HG02610 (cell line): ENCODE measurements around the gene ANKS1A.

ENCODE experiments used
- ATAC-seq: cut with Tn5 transposase; IDR thresholded peaks from one replicate; pipeline ENCODE4 v1.9.1; 2021; ENCODE audit warnings: mild to moderate bottlenecking, moderate library complexity; ENCODE audit not compliant: unreplicated experiment

Gene ANKS1A

DNA sequence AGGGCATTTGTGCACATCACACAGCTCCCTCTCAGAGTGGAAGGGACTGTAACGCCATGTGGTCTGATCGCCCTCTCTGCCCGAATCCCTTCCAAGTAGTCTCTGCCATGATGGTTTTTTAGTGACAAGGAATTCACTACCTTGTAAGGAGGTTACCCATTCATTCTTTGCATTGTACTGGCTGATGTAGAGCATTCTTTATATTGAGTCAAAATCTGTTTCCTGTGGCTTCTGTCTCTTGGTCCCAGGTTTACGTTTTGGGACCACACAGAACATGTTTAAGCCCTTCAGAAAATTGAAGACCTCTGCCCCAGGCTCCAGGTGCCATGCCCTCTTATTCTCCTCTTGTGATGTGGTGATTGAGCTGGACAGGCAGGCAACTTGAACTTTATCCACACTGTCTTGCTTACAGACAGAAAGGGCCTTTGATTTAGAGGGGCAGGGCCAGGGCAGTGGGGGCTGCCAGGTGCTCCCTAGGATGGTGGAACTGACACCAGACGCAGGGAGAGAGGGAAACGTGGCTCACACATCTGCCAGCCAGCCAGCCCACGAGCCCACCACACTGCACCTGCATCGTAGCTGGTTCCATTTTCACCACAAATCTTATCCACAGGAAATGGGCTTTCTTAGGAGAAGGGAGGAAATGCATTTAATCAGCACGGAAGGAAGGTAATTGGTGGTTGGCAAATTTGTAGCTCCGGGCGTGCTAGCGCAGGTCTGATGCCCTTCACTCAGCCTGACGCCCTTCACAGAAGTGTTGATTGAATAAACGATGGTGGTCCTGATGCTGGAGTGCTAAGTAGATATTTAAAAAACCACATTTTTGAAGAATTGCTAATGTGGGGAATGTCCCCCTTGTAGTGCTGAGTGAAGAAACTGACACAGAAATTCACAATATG, 173.9 kb downstream of the ANKS1A start:
- ATAC-seq = no peak

DNA sequence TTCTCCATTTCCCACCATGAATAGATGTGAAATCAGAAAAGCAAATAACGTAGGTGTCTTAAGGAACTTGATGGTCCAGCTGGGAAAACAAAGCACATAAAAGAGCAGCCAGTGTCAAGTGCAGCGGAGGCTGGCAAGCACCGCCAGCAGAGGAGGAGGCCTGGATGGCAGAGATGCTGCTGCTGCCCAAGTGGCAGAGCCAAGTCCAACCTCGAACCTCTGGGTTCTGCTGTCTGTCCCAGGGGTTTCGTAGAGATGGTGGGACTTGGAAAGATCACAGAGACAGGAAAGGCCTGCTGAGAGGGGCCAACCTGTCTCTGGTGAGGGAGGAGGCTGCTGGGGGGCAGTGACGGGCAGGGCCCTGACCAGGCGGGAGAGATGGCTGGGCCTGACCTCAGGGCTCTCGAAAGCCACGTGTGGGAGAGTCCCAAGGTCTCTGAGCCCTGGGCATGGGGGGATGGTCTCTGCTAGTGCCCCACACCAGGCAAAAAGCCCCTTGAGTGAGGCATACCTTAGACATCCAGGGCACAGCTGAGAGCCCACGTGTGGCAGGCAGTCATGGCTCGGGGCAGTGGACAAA, 174.7 kb downstream of the ANKS1A start:
- no peak for ATAC-seq

DNA sequence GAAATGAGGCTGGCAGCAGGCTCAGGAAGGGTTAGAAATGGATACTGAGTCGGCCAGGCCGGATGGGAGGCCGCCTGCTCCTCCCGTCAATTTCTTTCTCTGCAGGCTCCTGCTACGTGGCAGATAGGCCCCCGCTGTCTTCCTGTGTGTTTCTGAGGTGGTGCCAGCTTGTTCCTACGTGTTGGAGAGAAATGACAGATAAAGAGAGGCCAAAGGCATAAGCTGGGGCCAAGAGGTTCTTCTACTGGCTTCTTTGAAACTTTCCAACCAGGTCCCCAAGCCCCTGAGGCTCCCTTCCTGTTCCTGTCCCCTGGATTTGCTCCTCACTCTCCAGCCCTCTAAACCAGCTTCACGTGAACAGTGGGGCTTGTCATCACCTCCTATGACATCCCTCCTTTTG, 175.2 kb downstream of the ANKS1A start:
- no peak for ATAC-seq

DNA sequence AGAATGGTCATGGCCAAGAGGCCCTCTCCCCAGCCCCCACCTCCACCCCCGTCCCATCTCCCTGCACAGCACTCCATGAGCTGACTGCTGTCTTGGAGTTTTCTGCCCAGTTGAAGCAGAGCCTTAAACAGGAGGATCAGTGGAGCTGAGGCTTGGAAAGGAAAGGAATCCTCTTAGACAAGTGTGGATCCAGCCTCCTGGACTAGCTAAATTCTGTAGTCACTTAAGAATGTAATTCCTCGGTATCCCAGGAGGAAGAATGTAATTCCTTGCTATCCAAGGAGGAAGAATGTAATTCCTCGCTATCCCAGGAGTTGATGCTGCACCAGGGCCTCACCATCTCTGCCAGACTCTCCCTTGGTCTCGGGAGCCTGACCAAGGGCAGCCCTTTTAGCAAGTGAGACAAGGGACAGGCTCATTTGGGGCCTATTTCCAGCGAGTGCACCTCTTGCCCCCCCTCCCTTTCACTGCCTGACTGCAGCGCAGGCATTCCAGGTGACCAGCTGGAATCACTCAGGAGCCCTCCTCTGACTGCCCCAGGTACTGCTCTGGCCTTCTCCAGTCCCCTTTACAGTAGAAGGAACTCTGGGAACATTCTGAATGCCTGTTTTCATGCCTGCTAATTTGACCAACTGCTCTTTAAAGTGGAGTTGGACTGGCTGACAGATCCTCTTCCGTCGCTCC, 175.8 kb downstream of the ANKS1A start:
- ATAC-seq = no peak

DNA sequence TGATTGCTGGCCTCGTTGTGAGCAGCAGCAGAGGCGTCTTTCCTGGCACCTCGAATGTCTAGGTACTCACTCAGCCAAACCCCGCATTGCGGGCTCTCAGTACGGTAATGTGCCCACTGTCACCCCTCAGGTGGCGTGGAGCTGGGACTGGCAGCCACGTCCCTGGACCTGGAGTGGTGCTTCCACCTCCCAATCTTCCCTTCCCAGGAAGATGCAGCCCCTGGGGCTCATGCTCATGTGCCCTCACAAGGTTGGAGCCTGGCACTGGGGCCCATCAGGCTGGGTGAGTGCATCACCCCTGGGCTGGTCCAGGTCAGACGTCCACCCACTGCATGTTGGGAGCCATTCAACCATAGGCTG, 176.4 kb downstream of the ANKS1A start:
- ATAC-seq = no peak

DNA sequence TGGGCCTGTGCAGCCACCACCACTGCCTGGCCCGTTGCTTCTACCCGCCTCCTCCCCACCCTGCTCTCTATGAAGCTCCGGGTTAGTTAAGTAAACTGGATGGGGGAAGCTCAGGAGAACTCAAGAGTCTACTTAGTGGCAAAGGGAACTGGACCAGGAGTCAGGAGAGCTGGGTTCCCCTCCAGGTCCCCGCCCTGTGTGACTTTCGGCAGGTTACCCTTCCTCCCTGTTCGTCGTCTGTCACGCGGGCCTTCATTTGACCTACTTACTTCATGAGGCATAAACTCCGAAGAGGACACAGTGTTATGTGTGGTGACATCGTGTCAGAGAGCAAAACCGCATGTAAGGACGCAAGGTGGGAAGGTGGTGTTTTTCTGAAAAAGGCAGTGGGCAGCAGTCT, 176.8 kb downstream of the ANKS1A start:
- no peak for ATAC-seq

DNA sequence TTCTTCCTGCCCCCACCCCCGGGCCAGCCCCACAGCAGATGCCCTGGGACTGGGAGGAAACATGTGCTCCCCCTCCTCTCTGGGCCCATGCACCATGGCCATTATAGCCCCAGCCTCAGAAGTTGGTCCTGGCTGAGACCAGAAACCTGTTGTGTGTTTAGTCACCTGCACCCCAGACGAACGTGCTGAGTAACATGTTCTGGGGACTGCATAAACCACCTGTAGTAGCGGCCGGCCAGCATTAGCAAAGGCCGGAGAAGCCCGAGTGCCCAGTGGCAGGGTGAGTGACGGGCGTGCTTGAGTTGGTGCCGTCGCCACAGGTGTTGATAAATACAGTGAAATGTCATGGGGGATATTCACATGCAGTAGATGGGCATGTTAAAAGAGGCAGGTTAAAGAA, 178.2 kb downstream of the ANKS1A start:
- no peak for ATAC-seq

DNA sequence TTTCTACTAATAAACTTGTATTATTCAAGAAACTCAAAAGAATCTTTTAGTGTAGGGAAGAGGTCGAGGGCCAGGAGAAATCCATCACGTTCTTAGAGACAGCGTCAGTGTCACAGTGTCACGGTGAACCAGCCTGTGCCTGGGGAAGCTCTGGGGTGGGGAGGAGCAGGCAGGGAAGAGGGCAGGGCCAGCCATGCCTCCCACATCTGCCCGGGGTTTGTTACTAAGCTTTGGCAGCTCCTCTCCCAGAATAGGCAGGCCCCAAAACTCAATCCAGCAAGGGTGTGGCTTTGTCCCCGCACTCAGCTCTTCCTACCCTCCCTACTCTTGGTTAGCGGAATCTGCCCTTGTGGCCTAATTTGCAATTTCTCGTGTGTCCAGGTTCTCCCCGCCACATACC, 179.2 kb downstream of the ANKS1A start:
- ATAC-seq = no peak

DNA sequence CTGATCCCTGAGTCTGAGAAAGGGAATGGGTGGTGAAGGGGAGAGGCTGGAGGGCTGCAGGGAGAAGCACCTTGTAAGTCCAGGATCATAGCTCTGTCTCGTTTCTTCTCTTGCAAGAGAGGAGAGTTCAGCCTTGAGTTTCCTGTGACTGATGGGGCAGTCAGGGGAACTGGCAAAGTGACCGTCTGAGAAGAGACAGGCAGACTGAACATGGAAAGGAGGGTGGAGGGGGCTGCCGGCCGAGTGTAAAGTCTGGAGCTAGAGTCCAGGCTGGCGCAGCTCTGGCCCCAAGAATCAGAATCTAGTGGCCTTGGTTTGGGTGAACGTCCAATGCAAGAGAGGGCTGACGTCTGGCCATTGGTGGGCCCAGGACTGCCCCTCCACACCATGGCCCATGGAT, 179.6 kb downstream of the ANKS1A start:
- no peak for ATAC-seq

DNA sequence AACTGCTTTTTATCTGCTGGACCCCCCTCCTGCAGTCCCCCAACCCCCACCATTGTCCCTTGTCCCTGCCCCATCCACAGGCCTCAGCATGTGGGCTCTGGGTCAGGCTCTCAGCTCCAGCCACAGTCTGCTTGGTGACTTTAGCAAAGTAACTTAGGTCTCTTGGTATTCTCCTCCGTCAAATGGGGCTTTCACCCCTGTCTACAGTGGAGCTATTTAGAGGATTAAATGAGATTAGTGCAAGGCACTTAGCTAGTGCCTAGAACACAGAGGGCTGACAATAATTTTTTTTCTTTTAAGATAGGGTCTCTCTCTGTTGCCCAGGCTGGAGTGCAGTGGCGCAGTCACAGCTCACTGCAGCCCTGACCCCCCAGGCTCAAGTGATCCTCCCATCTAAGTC, 180.2 kb downstream of the ANKS1A start:
- no peak for ATAC-seq

DNA sequence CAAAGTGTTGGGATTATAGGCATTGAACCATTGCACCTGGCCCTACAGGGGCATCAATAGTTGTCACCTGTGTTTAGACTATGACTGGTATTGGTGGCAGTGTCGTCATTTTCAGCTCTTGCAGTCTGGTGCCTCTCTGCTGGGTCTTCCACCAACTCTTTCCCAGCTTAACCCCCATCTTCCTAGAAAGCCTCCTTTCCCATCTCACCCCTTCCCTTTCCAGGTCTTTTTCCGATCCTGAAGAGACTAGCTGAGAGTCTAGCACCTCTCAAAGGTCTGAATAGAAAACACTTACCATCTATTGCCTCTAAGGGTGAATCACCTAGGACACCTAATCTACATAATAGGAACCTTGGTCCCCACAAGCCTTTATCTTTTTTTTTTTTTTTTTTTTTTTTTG, 181.1 kb downstream of the ANKS1A start:
- no peak for ATAC-seq

DNA sequence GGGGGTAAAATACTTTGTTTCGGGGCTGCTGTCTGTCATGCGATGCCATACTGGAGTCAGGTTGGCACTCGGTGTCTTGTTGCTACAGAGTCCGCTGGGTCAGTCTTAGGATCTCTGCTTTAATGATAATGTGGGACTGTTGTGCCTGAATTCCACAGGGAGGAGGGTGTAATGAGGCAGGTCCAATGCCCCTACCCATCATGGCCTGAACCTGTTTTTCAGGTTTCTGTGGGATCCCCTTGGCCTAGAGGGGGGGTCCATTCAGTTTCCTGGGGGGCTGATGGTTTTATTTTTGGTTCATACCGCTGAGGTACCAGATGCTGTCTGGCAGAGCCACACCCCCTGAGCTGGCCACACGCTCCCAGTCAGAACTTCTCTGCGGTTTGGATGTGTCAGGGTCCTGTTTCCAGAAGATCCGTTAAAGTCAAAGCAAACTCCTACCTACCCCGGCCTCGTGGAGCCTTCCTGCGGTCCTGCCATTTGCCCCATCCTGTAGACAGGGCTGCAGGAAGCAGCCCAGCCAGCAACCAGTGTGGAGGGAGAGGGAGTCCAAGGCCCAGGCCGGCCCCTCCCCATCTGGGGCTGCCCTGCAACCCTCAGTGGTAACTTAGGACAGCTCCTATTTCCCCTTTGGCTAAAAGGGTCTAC, 182.4 kb downstream of the ANKS1A start:
- ATAC-seq = no peak

DNA sequence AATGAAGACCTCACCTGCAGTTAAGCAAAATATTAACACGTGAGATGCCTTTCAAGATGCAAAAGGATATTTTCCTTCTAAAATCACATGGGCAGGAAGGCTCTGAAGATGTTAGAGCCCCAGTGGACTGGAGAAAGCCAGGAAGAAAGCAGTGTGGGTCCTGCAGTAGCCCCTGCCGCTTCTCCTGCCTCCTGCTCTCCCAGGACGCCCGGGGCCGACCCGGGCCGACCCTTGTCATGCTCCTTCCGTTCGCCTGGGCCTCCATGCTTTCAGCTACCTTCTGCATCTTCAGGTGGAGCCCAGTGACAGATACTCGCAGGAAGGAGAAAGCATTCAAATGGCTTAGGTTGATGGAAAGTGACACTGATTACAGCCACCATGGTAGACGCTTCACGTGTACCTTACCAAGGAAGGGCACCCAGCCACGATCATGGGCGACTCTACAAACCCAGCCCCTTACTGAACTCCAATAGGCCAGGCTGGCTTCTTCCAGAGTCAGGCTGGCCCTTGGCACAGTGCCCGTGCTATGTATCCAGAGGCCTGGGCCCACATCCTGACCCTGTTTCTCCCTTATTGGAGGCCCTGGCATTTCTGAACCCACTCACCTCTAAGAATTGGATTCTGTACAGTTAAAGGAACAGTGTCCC, 183.1 kb downstream of the ANKS1A start:
- no peak for ATAC-seq

DNA sequence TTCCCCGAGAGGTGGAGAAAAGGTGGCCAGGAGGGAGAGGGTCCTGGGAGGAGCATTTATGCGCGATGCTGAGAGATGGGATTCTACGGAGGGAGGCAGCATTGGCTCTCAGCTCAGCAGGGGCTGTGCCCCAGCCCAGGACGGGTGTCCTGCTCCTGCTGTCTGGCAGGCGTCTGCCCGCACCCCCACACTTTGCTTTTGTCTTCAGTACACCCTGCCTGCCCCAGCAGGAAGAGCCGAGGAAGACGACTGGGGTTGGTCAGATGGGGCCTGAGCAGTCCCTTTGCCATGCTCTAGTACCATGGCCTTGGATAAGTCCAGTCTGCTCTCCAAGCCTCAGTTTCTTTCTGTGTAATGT, 183.6 kb downstream of the ANKS1A start:
- no peak for ATAC-seq

DNA sequence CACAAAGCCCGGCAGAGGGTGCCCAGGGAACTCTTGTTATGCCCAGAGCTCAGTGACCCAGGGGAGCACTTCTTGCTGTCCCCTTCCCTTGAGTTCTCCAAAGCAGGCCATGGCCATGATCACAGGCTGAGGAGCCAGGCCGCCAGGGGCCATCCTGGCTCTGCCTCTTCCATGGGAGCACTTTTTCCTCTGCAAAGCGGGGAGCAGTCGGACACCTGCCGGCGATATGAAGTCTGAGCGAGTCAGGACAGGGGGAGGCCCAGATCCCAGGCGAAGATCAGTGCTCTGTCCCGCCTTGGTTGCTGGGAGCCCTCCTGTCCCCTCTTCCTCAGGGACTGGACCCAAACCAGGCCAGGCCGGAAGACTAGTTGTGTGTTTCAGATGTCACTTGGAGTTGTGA, 184.2 kb downstream of the ANKS1A start:
- no peak for ATAC-seq

DNA sequence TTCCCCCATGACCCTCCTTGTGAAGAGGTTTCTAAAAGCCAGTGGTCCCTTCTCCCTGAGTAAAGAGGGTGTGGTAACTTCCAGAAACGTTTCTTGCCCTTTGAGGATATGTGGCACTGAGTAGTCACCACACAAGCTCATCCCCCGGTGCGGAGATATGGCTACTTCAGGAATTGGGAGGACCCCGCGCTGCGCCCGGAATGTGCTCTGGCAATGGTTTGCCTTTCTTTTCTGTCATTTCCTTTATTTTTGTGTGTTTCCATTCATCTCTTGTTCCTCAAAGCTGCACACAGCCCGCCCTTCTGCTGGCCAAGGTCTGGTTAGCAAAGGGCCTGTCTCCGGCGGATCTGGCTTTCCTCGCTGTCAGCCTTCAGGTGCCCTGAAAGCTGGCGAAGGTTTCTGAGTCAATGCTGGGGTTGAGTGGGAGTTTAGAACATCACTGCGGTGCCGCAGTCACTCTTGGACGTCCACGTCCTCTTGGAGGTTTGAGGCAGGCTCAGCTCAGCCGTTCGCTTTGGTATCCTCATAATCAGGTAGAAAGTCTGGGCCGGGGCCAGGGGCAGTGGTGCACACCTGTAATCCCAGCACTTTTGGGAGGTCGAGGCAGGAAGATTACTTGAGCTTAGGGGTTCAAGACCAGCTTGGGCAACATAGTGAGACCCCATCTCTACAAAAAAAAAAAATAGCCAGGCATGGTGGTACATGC, 184.9 kb downstream of the ANKS1A start:
- no peak for ATAC-seq

DNA sequence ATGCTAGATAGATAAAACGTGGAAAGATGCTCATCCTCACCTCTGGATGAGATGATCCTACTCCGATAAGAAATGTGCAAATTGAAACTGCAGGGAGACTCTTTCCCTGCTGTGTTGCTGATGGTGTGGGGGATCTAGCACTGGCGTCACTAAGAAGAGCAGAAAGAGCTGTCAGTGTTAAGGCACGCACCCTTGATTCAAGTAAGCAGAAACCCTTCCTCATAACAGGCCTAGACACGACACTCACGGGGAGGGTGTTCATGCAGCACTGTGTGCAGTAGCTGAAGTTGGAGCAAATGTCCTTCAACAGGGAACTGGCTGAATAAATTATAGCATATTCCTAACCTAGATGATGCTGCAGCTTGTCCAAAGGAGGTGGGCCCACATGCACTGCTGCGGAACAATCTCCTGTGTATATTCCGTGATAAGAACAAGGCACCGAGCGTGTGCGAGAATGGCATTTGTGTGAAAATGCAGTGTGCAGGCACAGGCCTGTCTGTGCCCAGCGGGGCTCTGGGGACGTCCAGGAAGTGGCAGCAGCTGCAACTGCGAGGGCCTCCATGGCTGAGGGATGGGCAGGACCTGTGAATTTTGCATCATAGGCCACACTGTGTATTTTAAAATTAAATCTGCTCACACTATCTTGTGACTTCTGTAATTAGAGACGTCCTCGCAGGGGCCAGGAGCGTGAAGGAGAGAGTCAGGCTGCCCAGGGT, 188.1 kb downstream of the ANKS1A start:
- ATAC-seq = no peak

DNA sequence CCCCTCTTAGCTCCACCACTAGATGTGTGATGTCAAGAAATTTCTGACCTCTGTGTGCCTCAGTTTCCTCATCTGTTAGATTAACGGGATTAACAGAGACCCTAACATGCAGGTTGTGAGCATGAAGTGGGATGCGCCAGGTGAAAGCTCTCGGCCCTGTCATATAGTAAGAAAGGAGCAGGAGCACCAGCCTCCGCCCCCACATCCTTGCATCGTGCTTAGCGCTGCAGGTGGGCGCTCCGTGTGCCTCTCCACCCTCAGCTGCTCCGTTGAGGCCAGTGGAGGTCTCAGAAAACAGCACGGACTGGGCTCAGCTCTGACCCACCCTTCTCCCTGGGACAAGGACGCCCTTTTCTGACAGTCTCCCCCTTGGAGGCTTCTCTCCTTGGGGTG, 188.7 kb downstream of the ANKS1A start:
- no peak for ATAC-seq

DNA sequence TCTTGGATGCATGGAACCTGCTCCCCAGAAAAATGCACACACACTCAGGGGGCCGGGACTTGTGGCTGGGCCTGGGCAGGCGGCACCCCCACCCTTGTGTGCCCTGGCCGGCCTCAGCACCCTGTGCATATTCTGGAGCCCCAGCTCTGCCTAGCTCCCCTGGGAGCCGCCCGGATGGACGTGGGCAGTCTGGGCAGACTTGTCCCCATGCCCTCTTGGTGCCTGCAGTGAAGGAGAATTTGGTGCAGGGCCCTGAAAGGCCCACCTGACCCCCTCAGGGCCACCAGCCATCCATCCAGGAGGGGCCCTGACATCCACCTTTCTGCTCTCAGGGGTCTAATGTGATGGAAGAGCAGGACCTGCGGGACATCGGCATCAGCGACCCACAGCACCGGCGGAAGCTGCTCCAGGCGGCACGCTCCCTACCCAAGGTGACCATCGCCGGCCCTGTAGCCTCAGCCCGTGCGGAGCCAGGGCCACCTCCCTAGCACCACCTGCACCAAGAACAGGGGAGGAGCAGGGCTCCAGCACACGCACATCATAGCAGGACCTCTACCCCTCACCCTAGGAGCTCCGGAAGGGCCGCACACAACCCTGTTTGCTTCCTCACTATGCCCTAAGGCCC, 189.3 kb downstream of the ANKS1A start:
- ATAC-seq = no peak

DNA sequence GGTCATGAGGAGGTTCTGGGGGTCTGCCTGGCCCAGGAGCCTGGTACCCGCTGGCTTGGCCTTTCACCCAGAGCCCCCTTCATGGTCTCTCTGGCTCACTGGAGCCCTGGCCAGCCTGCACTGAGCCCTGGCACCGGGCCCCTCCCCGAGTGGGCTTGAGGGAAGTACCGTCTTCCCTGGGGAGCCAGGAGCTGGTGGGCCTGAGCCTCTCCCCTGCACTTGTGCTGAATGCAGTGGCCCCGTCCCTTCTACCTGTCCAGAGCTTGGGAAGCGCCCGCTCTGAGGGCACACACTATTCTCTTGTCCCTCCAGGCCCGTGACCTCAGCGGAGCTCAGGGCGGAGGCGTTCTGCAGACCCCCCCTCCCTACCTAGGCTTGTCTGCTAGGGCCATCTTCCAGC, 189.8 kb downstream of the ANKS1A start:
- no peak for ATAC-seq
